Esophagus squamous epithelium (tissue), 4 donors: ENCODE data around the gene SLC17A7.
A peak's percentile ranks its signal among the peaks of the same experiment; 100 is the strongest.

Experiments
- POLR2A ChIP-seq, 4 donors: fragments of 450-650 bp; IDR thresholded peaks; one replicate each; pipeline ENCODE4 v1.6.1; 2017; ENCODE audit warnings: antibody characterized with exemption in 4 of 4, mild to moderate bottlenecking in 4 of 4, moderate library complexity in 3 of 4
- TF ChIP-seq, protein P1 (sequence below), 6 experiments: fragments of 450-650 bp in 4 of 6; fragments of 200-600 bp in 2 of 6; sonication (generic) in 2 of 6; IDR thresholded peaks; one replicate each; pipeline ENCODE4 v1.5.1; 2016 to 2019; ENCODE audit warnings: antibody characterized with exemption in 6 of 6, mild to moderate bottlenecking in 4 of 6, moderate library complexity in 4 of 6

DNA sequence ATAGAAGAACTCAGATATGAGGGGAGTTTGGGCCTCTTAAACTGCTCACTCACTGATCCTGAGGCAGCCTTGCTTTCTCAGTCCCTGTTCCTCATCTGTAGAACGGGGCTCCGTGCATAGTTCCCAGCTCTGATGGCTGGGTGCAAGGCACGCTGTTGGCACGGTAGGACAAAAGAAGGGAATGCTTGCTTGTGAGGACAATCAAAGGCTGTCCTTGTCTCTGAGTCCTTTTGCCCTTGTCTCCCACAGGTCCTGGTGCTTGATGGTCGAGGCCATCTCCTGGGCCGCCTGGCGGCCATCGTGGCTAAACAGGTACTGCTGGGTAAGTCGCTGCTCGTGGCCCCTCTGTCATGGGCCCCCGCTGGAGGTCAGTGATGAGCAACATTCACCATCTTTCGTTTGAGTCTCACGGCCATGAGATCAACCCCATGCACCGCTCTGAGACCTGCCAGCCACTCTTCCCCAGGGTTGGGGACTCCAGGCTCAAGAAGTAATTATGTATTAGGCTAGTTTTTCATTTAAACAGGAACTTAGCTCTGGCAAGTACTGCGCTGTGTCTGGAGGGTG lies 48.4 kb upstream of the SLC17A7 start:
- TF ChIP-seq, protein P1, sequence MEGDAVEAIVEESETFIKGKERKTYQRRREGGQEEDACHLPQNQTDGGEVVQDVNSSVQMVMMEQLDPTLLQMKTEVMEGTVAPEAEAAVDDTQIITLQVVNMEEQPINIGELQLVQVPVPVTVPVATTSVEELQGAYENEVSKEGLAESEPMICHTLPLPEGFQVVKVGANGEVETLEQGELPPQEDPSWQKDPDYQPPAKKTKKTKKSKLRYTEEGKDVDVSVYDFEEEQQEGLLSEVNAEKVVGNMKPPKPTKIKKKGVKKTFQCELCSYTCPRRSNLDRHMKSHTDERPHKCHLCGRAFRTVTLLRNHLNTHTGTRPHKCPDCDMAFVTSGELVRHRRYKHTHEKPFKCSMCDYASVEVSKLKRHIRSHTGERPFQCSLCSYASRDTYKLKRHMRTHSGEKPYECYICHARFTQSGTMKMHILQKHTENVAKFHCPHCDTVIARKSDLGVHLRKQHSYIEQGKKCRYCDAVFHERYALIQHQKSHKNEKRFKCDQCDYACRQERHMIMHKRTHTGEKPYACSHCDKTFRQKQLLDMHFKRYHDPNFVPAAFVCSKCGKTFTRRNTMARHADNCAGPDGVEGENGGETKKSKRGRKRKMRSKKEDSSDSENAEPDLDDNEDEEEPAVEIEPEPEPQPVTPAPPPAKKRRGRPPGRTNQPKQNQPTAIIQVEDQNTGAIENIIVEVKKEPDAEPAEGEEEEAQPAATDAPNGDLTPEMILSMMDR (IDR thresholded peaks at IDR 0.05) = peak in 1 of 6 experiments; percentile 26
- no peak for TF ChIP-seq POLR2A (IDR thresholded peaks at IDR 0.05)
